IMR-90 (cell line): Measurements from ENCODE around the gene NUAK1. TPM values are rescaled to one million over a fixed set of nuclear protein-coding genes. Genes with fewer than 3 reads are reported as not detected.
A peak's percentile ranks its signal among the peaks of the same experiment; 100 is the strongest.

Source experiments
- ATAC-seq: fragments of 200-7000 bp; cut with Tn5 transposase; 2 replicates; pipeline ENCODE4 v1.9.1; 2020; ENCODE audit warnings: low read depth, mild to moderate bottlenecking, moderate library complexity
- BruUV-seq: library from RNA; stranded (reverse); fragments of 400-500 nt; replicated peaks from 2 replicates; lab custom pipeline; 2021; lab: Mats Ljungman, UMichigan
- CTCF ChIA-PET: fragments of 300-600 bp; formaldehyde crosslinking; extraction: SDS; loops from one replicate; lab custom pipeline; 2021; ENCODE audit warnings: antibody characterized with exemption; lab: Yijun Ruan, JAX
- POLR2A ChIA-PET: fragments of 300-600 bp; sonication (Branson Sonifier 250); formaldehyde crosslinking; loops from one replicate; lab custom pipeline; 2022; ENCODE audit warnings: antibody characterized with exemption; ENCODE audit not compliant: unreplicated experiment; lab: Charles Lee
- DNase-seq: peaks from one replicate; pipeline ENCODE4 v3.0.0; 2013
- H2AFZ ChIP-seq: replicated peaks from 2 replicates; pipeline ENCODE3; 2013; ENCODE audit warnings: low read length, mild to moderate bottlenecking; ENCODE audit not compliant: poor library complexity
- H2AK5ac ChIP-seq: 2 replicates; pipeline ENCODE4 v1.6.1; 2013; ENCODE audit warnings: low read depth, low read length, inconsistent platforms
- H2AK9ac ChIP-seq: replicated peaks from 2 replicates; pipeline ENCODE3; 2013; ENCODE audit warnings: mild to moderate bottlenecking, low read depth, low read length, moderate library complexity; ENCODE audit not compliant: poor library complexity
- H2BK120ac ChIP-seq: 2 replicates; pipeline ENCODE4 v1.6.1; 2013; ENCODE audit warnings: low read depth, low read length, inconsistent platforms
- H2BK15ac ChIP-seq: 3 replicates; pipeline ENCODE4 v1.6.1; 2013; ENCODE audit warnings: low read depth, low read length, inconsistent platforms
- H2BK20ac ChIP-seq: 2 replicates; pipeline ENCODE4 v1.6.1; 2013; ENCODE audit warnings: low read depth, mild to moderate bottlenecking, inconsistent platforms, low read length, moderate library complexity
- H2BK5ac ChIP-seq: 2 replicates; pipeline ENCODE4 v1.6.1; 2013; ENCODE audit warnings: mild to moderate bottlenecking, low read depth, low read length, inconsistent platforms; ENCODE audit not compliant: poor library complexity, severe bottlenecking
- H3K14ac ChIP-seq: replicated peaks from 2 replicates; pipeline ENCODE4 v1.6.1; 2013; ENCODE audit warnings: low read depth, low read length, inconsistent platforms
- H3K18ac ChIP-seq: 2 replicates; pipeline ENCODE4 v1.6.1; 2013; ENCODE audit warnings: low read depth, low read length, control low read depth
- H3K23ac ChIP-seq: 2 replicates; pipeline ENCODE4 v1.6.1; 2013; ENCODE audit warnings: low read depth, low read length, inconsistent platforms
- H3K27ac ChIP-seq: 2 replicates; pipeline ENCODE4 v1.5.1; 2013; ENCODE audit warnings: mild to moderate bottlenecking, control low read depth, low read length; ENCODE audit not compliant: insufficient read depth
- H3K27me3 ChIP-seq: 2 replicates; pipeline ENCODE4 v1.6.1; 2013; ENCODE audit warnings: low read length; ENCODE audit not compliant: control insufficient read depth, insufficient read depth
- H3K36me3 ChIP-seq: 2 replicates; pipeline ENCODE4 v1.6.1; 2013; ENCODE audit warnings: low read length, mixed read lengths; ENCODE audit not compliant: control insufficient read depth, insufficient read depth
- H3K4ac ChIP-seq: 2 replicates; pipeline ENCODE4 v1.6.1; 2013; ENCODE audit warnings: low read depth, low read length, inconsistent platforms
- H3K4me1 ChIP-seq: 2 replicates; pipeline ENCODE4 v1.6.1; 2013; ENCODE audit warnings: low read length, mixed read lengths; ENCODE audit not compliant: control insufficient read depth, insufficient read depth
- H3K4me2 ChIP-seq: 2 replicates; pipeline ENCODE4 v1.6.1; 2013; ENCODE audit warnings: low read depth, mild to moderate bottlenecking, control low read depth, low read length, moderate library complexity
- H3K4me3 ChIP-seq: 2 replicates; pipeline ENCODE4 v1.5.1; 2013; ENCODE audit warnings: low read depth, mild to moderate bottlenecking, control low read depth, low read length, moderate library complexity; ENCODE audit not compliant: insufficient read depth
- H3K56ac ChIP-seq: 2 replicates; pipeline ENCODE4 v1.6.1; 2013; ENCODE audit warnings: low read length, inconsistent platforms; ENCODE audit not compliant: insufficient read depth; ENCODE audit errors: extremely low read depth
- H3K79me1 ChIP-seq, 2 experiments: 2 replicates each; pipeline ENCODE4 v1.6.1; 2013; ENCODE audit warnings: low read length in 2 of 2, inconsistent platforms in 1 of 2, low read depth in 1 of 2
- H3K9ac ChIP-seq: 2 replicates; pipeline ENCODE4 v1.6.1; 2013; ENCODE audit warnings: low read depth, low read length, control low read depth
- H3K9me1 ChIP-seq: 2 replicates; pipeline ENCODE4 v1.6.1; 2013; ENCODE audit warnings: low read length, inconsistent platforms; ENCODE audit not compliant: insufficient read depth
- H3K9me3 ChIP-seq: 2 replicates; pipeline ENCODE4 v1.6.1; 2013; ENCODE audit warnings: low read length; ENCODE audit not compliant: control insufficient read depth, insufficient read depth
- H4K20me1 ChIP-seq: 2 replicates; pipeline ENCODE4 v1.6.1; 2013; ENCODE audit warnings: low read length, inconsistent platforms; ENCODE audit not compliant: insufficient read depth
- H4K5ac ChIP-seq: 2 replicates; pipeline ENCODE4 v1.6.1; 2013; ENCODE audit warnings: mild to moderate bottlenecking, low read depth, low read length, control low read depth
- H4K8ac ChIP-seq, 2 experiments: 2 replicates each; pipeline ENCODE4 v1.6.1; 2013; ENCODE audit warnings: low read depth in 2 of 2, low read length in 2 of 2, control low read depth in 1 of 2, inconsistent platforms in 1 of 2
- H4K91ac ChIP-seq: 2 replicates; pipeline ENCODE4 v1.6.1; 2013; ENCODE audit warnings: low read depth, low read length, inconsistent platforms; ENCODE audit not compliant: insufficient read depth
- BHLHE40 ChIP-seq: fragments of 150-350 bp; IDR thresholded peaks from 2 replicates; pipeline ENCODE4 v1.6.1; 2016; ENCODE audit warnings: mild to moderate bottlenecking, low read depth, low read length
- FOS ChIP-seq: fragments of 150-350 bp; IDR thresholded peaks from 2 replicates; pipeline ENCODE4 v1.6.1; 2016; ENCODE audit warnings: low read depth, low read length
- MAFK ChIP-seq: IDR thresholded peaks from 2 replicates; pipeline ENCODE4 v1.6.1; 2012; ENCODE audit warnings: low read depth, low read length, improper control_type of control experiment
- MAZ ChIP-seq: IDR thresholded peaks from 2 replicates; pipeline ENCODE4 v1.6.1; 2012; ENCODE audit warnings: low read depth, mild to moderate bottlenecking, low read length, improper control_type of control experiment, moderate library complexity, borderline replicate concordance
- POLR2A ChIP-seq: IDR thresholded peaks from 2 replicates; pipeline ENCODE4 v1.6.1; 2012; ENCODE audit warnings: mild to moderate bottlenecking, low read depth, low read length
- WGBS, 2 experiments: methylation state at CpG; one replicate each; pipeline versions ENCODE4 v1.1.5 to v1.1.7; 2013; ENCODE audit warnings: missing lambda C conversion rate in 2 of 2; ENCODE audit not compliant: insufficient read length in 1 of 2; ENCODE audit errors: extremely low coverage in 2 of 2; 5-methylcytosine and 5-hydroxymethylcytosine counted together
- dilution Hi-C: fragments of 300-500 bp; cut with HindIII; formaldehyde crosslinking; loops from one replicate; pipeline ENCODE4 v1.14.3; 2018; ENCODE audit warnings: low sequenced_read_pairs; ENCODE audit not compliant: unreplicated experiment
- in situ Hi-C: fragments of 300-500 bp; cut with MboI; formaldehyde crosslinking; loops from 3 replicates; pipeline ENCODE4 v1.14.3; 2019; ENCODE audit warnings: low sequenced_read_pairs, inconsistent platforms, mixed read lengths
- intact Hi-C: fragments of 100-400 bp; cut with micrococcal nuclease; formaldehyde crosslinking; loops from 2 replicates; pipeline ENCODE4 v1.10.0; 2022
- polyA plus RNA-seq, 3 experiments: library from polyadenylated mRNA; depleted of rRNA; stranded (reverse); fragments of >200 nt; gene quantifications; 2 replicates each; pipeline ENCODE4 v1.2.3, GENCODE V29; 2012; ENCODE audit warnings: low replicate concordance in 1 of 3
- total RNA-seq: library from RNA; depleted of rRNA; stranded (reverse); fragments of >200 nt; gene quantifications from 2 replicates; pipeline ENCODE4 v1.2.3, GENCODE V29; 2012

The NUAK1 gene
- total and polyA plus RNA-seq, 2 of the 4 experiments (the other 2 are of a cell fraction) = 4.8 to 8.8 TPM

- H3K23ac ChIP-seq = no peak overlapping the region
- no peaks in the 10 kb centered on the region for H3K9me3 ChIP-seq
- no peak overlapping the region for H3K4me2 ChIP-seq
- H2BK20ac ChIP-seq = no peak overlapping the region
- peaks cover 29% of the 10 kb centered on the region for H3K9me1 ChIP-seq
- intact Hi-C loops (no loop called here), dilution Hi-C loops (no loop called here), in situ Hi-C loops (loop anchor here (5.0 kb wide), 2 partner anchors 423 to 708 kb away; no protein-coding TSS in a partner anchor)
- no peak overlapping the region for H3K4me3 ChIP-seq
- H4K8ac ChIP-seq = no peak overlapping the region
- no peaks in the 10 kb centered on the region for H3K27me3 ChIP-seq
- H3K4ac ChIP-seq = no peak overlapping the region; the same call in 1 of the 2 replicates
- no peak overlapping the region for H3K27ac ChIP-seq
- DNase-seq (no peak), ATAC-seq (no peak)
- H4K91ac ChIP-seq = no peak overlapping the region; the same call in 1 of the 2 replicates
- H2BK120ac ChIP-seq = no peak overlapping the region
- H2AK5ac ChIP-seq = peak overlapping the region; percentile 43; the same call in 1 of the 2 replicates
- no peak overlapping the region for H3K56ac ChIP-seq
- no peak overlapping the region for H3K14ac ChIP-seq
- no peak overlapping the region for H4K5ac ChIP-seq
- POLR2A ChIA-PET = no interaction called here
- H4K20me1 ChIP-seq = peaks cover 48% of the 10 kb centered on the region; the same call in 1 of the 2 replicates
- no peak overlapping the region for H3K18ac ChIP-seq
- no peak overlapping the region for H2BK15ac ChIP-seq
- 100% methylated on average over 1 of the region's 8 CpGs; no CpG with 5 or more reads in 1 of the 2 experiments for WGBS, 2 experiments
- CTCF ChIA-PET = no interaction called here
- TF ChIP-seq POLR2A = no peak
- no peak for TF ChIP-seq MAFK
- no peak for TF ChIP-seq MAZ
- TF ChIP-seq BHLHE40 = no peak
- TF ChIP-seq FOS = no peak
- peak overlapping the region; percentile 11 for H2AK9ac ChIP-seq
- no peak overlapping the region for H3K9ac ChIP-seq
- H2AFZ ChIP-seq = no peak overlapping the region
- H3K79me1 ChIP-seq = peaks cover 32 to 83% of the 10 kb centered on the region in 2 experiments
- peaks cover 29% of the 10 kb centered on the region for H3K4me1 ChIP-seq
- H3K36me3 ChIP-seq = no peaks in the 10 kb centered on the region
- no peak overlapping the region for H2BK5ac ChIP-seq
- no TSS peak for BruUV-seq
Observed at GRCh38 chr12:106130474-106131113, 8.2 kb downstream of the NUAK1 start.
